Keratinocyte (primary cell): ENCODE measurements around the gene SH2D1B. TPM values are rescaled to one million over a fixed set of nuclear protein-coding genes. Genes with fewer than 3 reads are reported as not detected.

ENCODE experiments used
- DNase-seq: peaks from one replicate; pipeline ENCODE4 v3.0.0-alpha.2; 2011; ENCODE audit warnings: low read depth, missing footprints, low spot score
- FAIRE-seq: peaks from 2 replicates; lab custom pipeline; 2011; peaks lifted over from hg19 to GRCh38; lab: Jason Lieb, UNC
- H2AFZ ChIP-seq: 2 replicates; pipeline ENCODE4 v1.6.0; 2012; ENCODE audit warnings: low read length, control low read depth, inconsistent platforms; ENCODE audit not compliant: control insufficient read depth
- H3K27ac ChIP-seq: 2 replicates; pipeline ENCODE4 v1.5.1; 2011; ENCODE audit warnings: low read length; ENCODE audit not compliant: control insufficient read depth, insufficient read depth
- H3K27me3 ChIP-seq: 3 replicates; pipeline ENCODE4 v1.6.0; 2011; ENCODE audit warnings: low read length; ENCODE audit not compliant: control insufficient read depth, insufficient read depth; ENCODE audit errors: extremely low read depth
- H3K36me3 ChIP-seq, 2 experiments: 2 replicates in 1 of 2; 3 replicates in 1 of 2; pipeline ENCODE4 v1.5.1; 2011; ENCODE audit warnings: low read length in 2 of 2, mild to moderate bottlenecking in 1 of 2; ENCODE audit not compliant: control insufficient read depth in 2 of 2, insufficient read depth in 2 of 2; ENCODE audit errors: extremely low read depth in 1 of 2
- H3K4me1 ChIP-seq: 3 replicates; pipeline ENCODE4 v1.5.1; 2011; ENCODE audit warnings: low read length; ENCODE audit not compliant: control insufficient read depth, insufficient read depth; ENCODE audit errors: extremely low read depth
- H3K4me2 ChIP-seq: 3 replicates; pipeline ENCODE4 v1.6.0; 2011; ENCODE audit warnings: low read depth, low read length; ENCODE audit not compliant: control insufficient read depth, insufficient read depth; ENCODE audit errors: extremely low read depth
- H3K4me3 ChIP-seq, 3 experiments: fragments of 200-600 bp in 1 of 3; sonication (generic) in 1 of 3; 2 replicates in 2 of 3; 3 replicates in 1 of 3; pipeline ENCODE4 v1.5.1; 2011 to 2016; ENCODE audit warnings: low read length in 3 of 3, mild to moderate bottlenecking in 3 of 3, control low read depth in 2 of 3, inconsistent platforms in 1 of 3, low read depth in 1 of 3, mixed read lengths in 1 of 3, mixed run types in 1 of 3, moderate library complexity in 1 of 3; ENCODE audit not compliant: control insufficient read depth in 2 of 3, insufficient read depth in 2 of 3; ENCODE audit errors: extremely low read depth in 1 of 3
- H3K79me2 ChIP-seq: 2 replicates; pipeline ENCODE4 v1.6.0; 2012; ENCODE audit warnings: low read length; ENCODE audit not compliant: control insufficient read depth, insufficient read depth
- H3K9ac ChIP-seq: 3 replicates; pipeline ENCODE4 v1.6.0; 2011; ENCODE audit warnings: low read length; ENCODE audit not compliant: control insufficient read depth, insufficient read depth; ENCODE audit errors: extremely low read depth
- H3K9me1 ChIP-seq: 3 replicates; pipeline ENCODE4 v1.6.0; 2011; ENCODE audit warnings: low read length; ENCODE audit not compliant: control insufficient read depth, insufficient read depth; ENCODE audit errors: extremely low read depth
- H3K9me3 ChIP-seq: 2 replicates; pipeline ENCODE4 v1.5.1; 2012; ENCODE audit warnings: low read depth, low read length; ENCODE audit not compliant: control insufficient read depth
- H4K20me1 ChIP-seq: 3 replicates; pipeline ENCODE4 v1.6.0; 2011; ENCODE audit warnings: low read length; ENCODE audit not compliant: control insufficient read depth, insufficient read depth; ENCODE audit errors: extremely low read depth
- EZH2 ChIP-seq: IDR thresholded peaks from one replicate; pipeline ENCODE4 v1.6.1; 2012; ENCODE audit warnings: inconsistent platforms, mild to moderate bottlenecking, low read length, moderate library complexity
- dilution Hi-C: fragments of 300-500 bp; cut with MboI; formaldehyde crosslinking; loops from one replicate; pipeline ENCODE4 v1.7.0; 2020; ENCODE audit warnings: low sequenced_read_pairs; ENCODE audit not compliant: extremely low pct_ligation_motif_present
- polyA plus RNA-seq, 5 experiments: library from polyadenylated mRNA; depleted of rRNA in 3 of 5; stranded (reverse) in 3 of 5; stranded (forward) in 1 of 5; unstranded in 1 of 5; fragments of >200 nt; gene quantifications; 1 replicate in 1 of 5; 2 replicates in 3 of 5; 3 replicates in 1 of 5; pipeline versions ENCODE4 v1.2.1 to v1.2.3, GENCODE V29; 2011 to 2012; ENCODE audit warnings: missing spikeins in 2 of 5, low read depth in 1 of 5, low replicate concordance in 1 of 5
- TF ChIP-seq, protein P1 (sequence below), 3 experiments: IDR thresholded peaks in 1 of 3; conservative IDR thresholded peaks in 1 of 3; optimal IDR thresholded peaks in 1 of 3; 2 replicates in 2 of 3; 3 replicates in 1 of 3; pipeline versions ENCODE3 to v1.5.1; 2011; ENCODE audit warnings: low read length in 3 of 3, mild to moderate bottlenecking in 3 of 3, moderate library complexity in 2 of 3, control low read depth in 1 of 3, inconsistent platforms in 1 of 3; ENCODE audit not compliant: insufficient read depth in 2 of 3; ENCODE audit errors: extremely low read depth in 1 of 3

Gene SH2D1B
- polyA plus RNA-seq, 1 donor (not counting 4 experiments of a cell fraction or from before 2014, with no cell fraction given), result not detected

DNA sequence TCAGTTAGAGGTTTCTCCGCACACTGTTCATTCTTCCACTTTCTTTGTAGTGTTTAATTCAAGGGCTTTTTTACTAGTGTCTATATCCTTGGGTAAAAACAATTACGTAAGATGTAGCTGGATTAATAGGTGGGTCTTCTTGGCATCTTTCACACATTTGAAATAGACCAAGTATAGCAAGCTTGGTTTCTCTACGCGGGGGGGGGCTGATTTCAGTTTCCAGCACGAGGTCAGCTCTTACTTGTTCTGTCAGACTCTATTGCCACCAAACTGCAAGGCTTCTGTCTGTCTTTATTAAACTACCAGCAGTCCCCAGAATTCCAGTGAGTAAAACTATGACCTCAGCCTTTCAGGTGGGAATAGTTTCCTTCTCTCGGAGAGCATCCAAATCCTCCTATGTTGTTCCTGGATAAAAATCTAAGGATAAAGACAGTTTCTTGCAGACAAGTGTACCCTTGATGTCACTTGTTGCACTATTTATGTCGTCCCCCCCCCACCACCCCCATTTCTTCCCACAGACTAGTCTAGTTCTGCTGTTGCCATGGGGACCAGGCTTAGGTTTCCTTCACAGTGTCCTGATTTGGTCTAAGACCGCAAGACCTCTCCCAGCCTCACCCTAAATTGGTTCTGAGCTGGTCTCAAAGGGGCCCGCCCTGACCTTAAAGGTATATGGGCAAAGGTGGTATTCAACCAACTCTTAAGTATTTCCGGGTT is 52.3 kb downstream of the SH2D1B start:
- Histone ChIP-seq H3K9ac (no peak overlapping the region), H3K4me1 (no peaks in the 10 kb centered on the region), H3K9me1 (no peaks in the 10 kb centered on the region), H3K27ac (no peak overlapping the region), H3K4me2 (no peak overlapping the region), H2AFZ (no peak overlapping the region), H4K20me1 (no peaks in the 10 kb centered on the region), H3K27me3 (peaks cover 6% of the 10 kb centered on the region), H3K9me3 (no peaks in the 10 kb centered on the region), H3K4me3 (no peak overlapping the region), H3K36me3 (no peaks in the 10 kb centered on the region), H3K79me2 (no peaks in the 10 kb centered on the region)
- no peak for DNase-seq
- dilution Hi-C loops, result no loop called here
- TF ChIP-seq, protein P1, sequence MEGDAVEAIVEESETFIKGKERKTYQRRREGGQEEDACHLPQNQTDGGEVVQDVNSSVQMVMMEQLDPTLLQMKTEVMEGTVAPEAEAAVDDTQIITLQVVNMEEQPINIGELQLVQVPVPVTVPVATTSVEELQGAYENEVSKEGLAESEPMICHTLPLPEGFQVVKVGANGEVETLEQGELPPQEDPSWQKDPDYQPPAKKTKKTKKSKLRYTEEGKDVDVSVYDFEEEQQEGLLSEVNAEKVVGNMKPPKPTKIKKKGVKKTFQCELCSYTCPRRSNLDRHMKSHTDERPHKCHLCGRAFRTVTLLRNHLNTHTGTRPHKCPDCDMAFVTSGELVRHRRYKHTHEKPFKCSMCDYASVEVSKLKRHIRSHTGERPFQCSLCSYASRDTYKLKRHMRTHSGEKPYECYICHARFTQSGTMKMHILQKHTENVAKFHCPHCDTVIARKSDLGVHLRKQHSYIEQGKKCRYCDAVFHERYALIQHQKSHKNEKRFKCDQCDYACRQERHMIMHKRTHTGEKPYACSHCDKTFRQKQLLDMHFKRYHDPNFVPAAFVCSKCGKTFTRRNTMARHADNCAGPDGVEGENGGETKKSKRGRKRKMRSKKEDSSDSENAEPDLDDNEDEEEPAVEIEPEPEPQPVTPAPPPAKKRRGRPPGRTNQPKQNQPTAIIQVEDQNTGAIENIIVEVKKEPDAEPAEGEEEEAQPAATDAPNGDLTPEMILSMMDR (optimal IDR thresholded peaks at IDR 0.05 in 1 of 3, IDR thresholded peaks at IDR 0.05 in 1 of 3, conservative IDR thresholded peaks at IDR 0.05 in 1 of 3; ENCODE audit: extremely low read depth in 1 of 3, insufficient read depth in 2 of 3, low read length in 3 of 3), result no peak
- no peak for TF ChIP-seq EZH2
- no peak for FAIRE-seq

DNA sequence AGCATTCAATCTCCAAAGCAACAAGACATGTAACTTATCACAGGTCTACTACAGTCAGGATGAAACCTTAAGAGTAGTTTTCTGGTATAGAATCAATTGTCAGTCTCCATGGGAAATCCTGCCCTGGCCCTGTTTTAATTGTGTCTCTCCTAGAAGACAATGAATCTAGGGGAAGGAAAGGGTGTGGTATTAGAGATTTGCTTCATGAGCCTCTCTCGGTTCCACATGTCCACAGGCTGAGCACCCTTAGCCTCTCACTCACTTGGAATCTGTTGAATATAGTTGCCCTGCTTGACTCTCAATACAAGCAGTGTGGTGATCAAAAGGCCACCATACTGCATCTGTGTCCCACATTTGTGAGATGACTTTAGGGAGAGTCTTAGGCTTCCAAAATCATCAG is 53.0 kb downstream of the SH2D1B start:
- FAIRE-seq, result no peak
- no peak overlapping the region for H3K4me3 ChIP-seq

More for the DNA sequence above, 53.0 kb downstream of the SH2D1B start:
- H3K79me2 ChIP-seq, result no peaks in the 10 kb centered on the region
- no peaks in the 10 kb centered on the region for H3K9me3 ChIP-seq
- H3K27me3 ChIP-seq, result peaks cover 5% of the 10 kb centered on the region
- TF ChIP-seq EZH2, result no peak
- TF ChIP-seq, protein P1 (optimal IDR thresholded peaks at IDR 0.05 in 1 of 3, IDR thresholded peaks at IDR 0.05 in 1 of 3, conservative IDR thresholded peaks at IDR 0.05 in 1 of 3; ENCODE audit: extremely low read depth in 1 of 3, insufficient read depth in 2 of 3, low read length in 3 of 3), result no peak
- dilution Hi-C loops, result no loop called here
- no peaks in the 10 kb centered on the region for H4K20me1 ChIP-seq
- no peaks in the 10 kb centered on the region for H3K9me1 ChIP-seq
- no peaks in the 10 kb centered on the region for H3K4me1 ChIP-seq
- DNase-seq, result no peak
- H3K4me2 ChIP-seq, result no peak overlapping the region
- no peak overlapping the region for H3K27ac ChIP-seq
- H2AFZ ChIP-seq, result no peak overlapping the region
- H3K9ac ChIP-seq, result no peak overlapping the region
- no peaks in the 10 kb centered on the region for H3K36me3 ChIP-seq
